ENCODE measurements around the gene PWWP2B.

DNA sequence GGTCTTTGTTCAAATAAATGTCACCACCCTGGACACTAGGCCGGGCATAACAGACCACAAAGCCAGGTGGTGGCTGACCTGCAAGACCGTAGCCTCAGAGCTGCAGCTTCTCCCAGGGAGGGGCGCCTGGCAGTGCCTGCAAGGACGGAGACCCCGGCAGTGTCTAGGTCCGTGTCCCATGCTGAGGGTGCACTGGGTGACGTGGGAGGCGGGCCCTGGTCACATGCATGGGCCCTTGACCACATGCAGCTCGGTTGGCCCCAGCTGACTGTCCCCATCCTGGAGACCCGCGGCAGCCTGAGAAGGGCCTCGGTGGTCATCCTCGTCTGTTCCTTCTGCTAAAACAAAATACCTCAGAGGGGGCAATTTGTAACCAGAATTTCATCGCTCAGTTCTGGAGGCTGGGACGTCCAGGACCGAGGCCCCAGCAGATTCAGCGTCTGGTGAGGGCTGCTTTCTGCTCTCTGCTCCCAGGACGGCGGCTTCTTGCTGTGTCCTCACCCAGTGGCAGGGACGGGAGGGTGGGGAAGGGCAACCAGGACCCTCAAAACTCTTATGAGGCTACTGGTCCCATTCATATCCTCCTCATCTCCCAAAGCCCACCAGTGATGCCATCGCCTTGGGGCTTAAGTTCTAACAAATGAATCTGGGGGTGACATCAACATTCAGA lies 36.8 kb downstream of the PWWP2B start:
- TF ChIP-seq, protein P1, sequence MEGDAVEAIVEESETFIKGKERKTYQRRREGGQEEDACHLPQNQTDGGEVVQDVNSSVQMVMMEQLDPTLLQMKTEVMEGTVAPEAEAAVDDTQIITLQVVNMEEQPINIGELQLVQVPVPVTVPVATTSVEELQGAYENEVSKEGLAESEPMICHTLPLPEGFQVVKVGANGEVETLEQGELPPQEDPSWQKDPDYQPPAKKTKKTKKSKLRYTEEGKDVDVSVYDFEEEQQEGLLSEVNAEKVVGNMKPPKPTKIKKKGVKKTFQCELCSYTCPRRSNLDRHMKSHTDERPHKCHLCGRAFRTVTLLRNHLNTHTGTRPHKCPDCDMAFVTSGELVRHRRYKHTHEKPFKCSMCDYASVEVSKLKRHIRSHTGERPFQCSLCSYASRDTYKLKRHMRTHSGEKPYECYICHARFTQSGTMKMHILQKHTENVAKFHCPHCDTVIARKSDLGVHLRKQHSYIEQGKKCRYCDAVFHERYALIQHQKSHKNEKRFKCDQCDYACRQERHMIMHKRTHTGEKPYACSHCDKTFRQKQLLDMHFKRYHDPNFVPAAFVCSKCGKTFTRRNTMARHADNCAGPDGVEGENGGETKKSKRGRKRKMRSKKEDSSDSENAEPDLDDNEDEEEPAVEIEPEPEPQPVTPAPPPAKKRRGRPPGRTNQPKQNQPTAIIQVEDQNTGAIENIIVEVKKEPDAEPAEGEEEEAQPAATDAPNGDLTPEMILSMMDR (conservative IDR thresholded peaks at IDR 0.05): no peak
- no peak for TF ChIP-seq ZFX (IDR thresholded peaks at IDR 0.05)
